ENCODE results near the gene C2orf72.

Gene C2orf72

GRCh38 chr2:231093933-231094332 is 56.6 kb downstream of the C2orf72 start:
- no peak for DNase-seq

GRCh38 chr2:231094736-231095346 is 57.5 kb downstream of the C2orf72 start:
- DNase-seq: no peak

All from EL (cell line).